Putamen (tissue), 1 donor: ENCODE measurements around the gene BCKDHB.
"Not testable (repeated sequence)": the region's sequence is repeated elsewhere in the genome, so short reads cannot be mapped to it uniquely, and the experiment has no call there.

Source experiments
- DNase-seq: peaks from one replicate; pipeline ENCODE4 v3.0.0-alpha.2; 2016; ENCODE audit warnings: low spot score

The BCKDHB gene

GRCh38 chr6:80106418-80107235, at the start of gene BCKDHB:
Gene BCKDHB, plus strand, starts transcription at chr6:80106671. Its CDS starts 23 bp downstream, at chr6:80106694.
- DNase-seq = peak; percentile 98

GRCh38 chr6:80060774-80061173, 45.7 kb upstream of the BCKDHB start:
- no peak for DNase-seq

GRCh38 chr6:80068146-80068545, 38.3 kb upstream of the BCKDHB start:
- DNase-seq = not testable (repeated sequence)

DNA sequence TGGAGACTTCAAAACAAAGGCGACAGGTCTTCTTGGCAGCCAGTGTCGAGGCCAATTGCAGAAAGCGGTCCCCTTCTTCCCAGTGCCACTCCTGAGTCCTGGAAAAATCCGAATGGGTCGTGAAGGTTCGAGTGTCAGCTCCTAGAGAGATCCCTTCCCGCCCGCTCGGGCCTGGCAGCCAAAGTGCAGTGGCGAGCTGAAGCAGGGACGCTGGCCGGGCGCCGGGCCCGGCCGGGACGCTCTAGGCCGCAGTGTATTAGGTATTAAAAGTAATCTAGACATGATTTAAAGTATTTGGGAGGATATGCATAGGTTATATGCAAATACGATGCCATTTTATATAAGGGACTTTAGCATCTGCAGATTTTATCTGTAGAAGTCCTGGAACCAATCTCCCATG, 36.0 kb upstream of the BCKDHB start:
- DNase-seq = not testable (repeated sequence)

DNA sequence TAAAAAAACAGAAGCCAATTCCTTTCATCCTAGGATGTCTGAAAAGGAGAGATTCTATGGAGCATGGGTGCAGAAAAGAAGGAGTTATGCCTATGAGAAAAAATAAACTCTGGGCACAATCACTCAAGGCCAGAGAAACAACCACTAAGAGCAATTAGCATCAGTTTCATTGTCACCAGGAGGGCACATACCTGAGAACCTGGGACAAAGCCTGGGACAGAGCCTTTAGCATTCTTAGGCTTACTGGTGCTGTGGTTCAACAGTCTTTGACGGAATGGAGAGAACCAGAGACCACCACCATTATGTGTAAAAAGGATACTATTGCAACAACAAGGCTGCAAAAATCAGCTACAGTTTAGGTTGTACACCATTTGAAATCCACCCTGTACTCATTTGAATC, 29.4 kb upstream of the BCKDHB start:
- DNase-seq = no peak

DNA sequence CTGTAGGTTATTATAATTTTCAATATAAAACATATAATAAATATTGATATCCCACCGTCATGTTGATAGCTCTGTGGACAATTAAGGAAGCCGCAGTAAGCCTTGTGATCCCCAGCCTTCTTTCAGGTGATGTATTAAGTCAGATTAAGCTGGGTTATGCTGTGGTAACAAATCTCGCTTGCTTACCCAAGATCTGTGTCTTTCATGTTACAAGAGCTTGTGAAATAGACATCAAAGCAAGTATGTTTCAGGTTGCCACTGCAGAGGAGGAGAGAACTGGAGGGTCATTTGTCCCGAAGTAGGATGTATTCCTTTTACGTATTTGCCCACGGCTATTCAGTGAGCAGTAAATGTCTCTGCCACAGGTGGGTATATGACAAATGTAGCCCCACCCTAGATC, 17.8 kb upstream of the BCKDHB start:
- no peak for DNase-seq

- DNase-seq = no peak
Measured at GRCh38 chr6:80091506-80091905, 15.0 kb upstream of the BCKDHB start.

- DNase-seq = no peak
Measured at GRCh38 chr6:80094017-80094416, 12.5 kb upstream of the BCKDHB start.

GRCh38 chr6:80095600-80095999, 10.9 kb upstream of the BCKDHB start:
- DNase-seq = no peak

- no peak for DNase-seq
Measured at GRCh38 chr6:80098392-80098791, 8.1 kb upstream of the BCKDHB start.

GRCh38 chr6:80104520-80104919, 2.0 kb upstream of the BCKDHB start:
- no peak for DNase-seq

DNA sequence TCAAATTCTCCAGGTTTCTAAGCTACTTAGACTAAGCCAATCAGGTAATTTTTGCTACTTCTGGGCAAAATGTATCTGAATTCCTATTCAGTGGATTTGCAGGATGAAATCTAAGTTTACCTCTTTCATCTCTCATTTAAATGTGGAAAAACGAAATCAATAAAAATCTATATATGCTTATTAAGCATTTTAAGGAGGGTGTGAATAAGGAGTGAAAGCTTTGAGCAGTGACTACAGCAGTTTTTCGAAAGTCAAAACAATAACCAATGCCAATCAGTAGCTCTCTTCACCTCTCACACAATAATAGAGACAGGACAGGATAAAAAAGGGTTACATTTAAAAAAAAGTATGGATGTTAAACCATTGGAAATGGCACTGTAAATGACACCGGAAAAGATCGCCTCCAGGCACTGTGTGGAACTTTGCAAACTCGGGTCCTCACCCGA, 476 bp upstream of the BCKDHB start:
- DNase-seq = no peak

- DNase-seq = not testable (repeated sequence)
Measured at GRCh38 chr6:80122576-80122975, 16.1 kb downstream of the BCKDHB start.

DNA sequence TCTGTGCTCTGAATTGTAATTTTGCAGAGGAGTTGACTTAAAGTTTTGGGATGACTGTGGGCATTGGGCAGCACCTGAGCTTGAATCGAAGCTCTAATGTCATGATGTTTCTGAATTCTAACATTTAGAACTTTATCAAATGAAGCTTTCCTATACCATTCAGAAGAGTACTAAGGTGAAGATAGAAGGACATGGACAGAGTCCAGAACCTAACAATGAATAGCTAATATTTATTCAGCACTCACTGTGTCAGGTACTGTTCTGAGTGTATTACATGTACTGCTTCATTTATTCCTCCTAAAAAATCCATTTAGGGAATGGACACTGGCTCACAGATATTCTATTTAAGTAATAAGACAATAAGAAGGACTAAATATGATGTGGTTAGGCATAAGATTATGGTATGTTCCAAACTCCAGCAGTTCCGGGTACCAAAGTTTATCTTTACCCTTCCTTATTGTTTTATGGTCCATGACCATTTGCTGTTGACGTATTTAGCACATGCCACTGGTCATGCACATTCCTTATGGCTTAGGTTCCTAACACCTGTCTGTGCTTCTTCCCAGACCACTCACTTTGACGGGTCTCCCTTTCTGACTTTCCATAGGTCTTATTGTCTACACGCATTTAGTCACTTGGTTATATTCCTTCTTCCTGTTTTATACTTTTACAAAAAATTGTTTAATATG, 20.3 kb downstream of the BCKDHB start:
- no peak for DNase-seq

GRCh38 chr6:80129485-80129884, 23.0 kb downstream of the BCKDHB start:
- no peak for DNase-seq

DNA sequence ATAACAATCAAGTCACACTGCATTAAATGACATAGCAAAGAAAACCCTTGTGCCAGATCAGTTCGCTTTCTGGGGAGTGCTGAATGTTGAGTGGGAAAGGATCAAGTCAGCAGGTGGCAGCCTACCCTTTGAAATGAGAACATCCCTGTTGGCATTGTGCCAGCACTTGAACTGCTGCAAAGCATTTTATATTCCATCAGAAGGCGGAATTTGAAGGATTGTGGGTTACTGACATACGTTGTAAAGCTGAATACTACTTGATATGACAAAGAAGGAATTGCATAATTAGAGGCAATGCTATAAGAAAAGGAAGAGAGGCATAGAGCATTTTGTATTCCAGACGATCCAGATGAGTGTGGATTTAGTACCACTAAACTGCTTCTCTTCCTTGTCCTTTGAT, 26.5 kb downstream of the BCKDHB start:
- DNase-seq = peak; percentile 84

DNA sequence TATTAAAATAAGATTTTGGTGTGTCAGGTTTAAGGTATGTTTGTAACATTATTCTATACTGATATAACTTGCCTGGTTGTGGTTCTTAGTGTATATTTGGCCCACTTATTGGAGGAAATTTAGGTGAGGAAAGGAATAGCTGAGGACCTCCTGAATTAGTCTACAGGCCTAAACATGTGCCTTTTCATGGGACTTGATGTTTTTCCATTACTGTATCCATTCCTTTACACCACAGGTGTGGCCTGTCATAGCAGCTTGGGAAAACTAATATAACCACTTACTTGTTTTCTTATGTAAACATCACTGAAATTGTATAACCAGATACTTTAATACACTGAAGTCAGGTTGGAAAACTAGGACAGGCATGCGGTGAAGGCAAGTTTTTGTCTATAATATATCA, 27.6 kb downstream of the BCKDHB start:
- DNase-seq = no peak

DNA sequence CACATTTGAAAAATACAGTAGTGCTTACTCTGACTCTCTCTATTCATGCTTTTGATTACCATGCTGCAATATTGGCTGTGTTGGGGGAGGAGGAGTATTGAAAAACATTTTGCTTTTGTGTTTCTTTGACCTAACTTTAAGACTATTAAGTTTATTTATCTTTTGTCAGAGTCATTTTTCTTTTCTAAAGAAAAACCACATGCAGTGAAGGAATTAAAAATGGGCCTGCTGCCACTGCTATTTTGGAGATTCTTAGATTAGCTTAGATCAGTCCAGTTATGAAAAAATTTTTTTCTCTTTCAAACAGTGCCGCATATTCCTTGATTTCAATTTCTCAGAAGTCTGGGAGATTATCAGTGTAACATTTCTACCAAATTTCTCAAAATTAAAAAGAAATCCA, 36.1 kb downstream of the BCKDHB start:
- no peak for DNase-seq

DNA sequence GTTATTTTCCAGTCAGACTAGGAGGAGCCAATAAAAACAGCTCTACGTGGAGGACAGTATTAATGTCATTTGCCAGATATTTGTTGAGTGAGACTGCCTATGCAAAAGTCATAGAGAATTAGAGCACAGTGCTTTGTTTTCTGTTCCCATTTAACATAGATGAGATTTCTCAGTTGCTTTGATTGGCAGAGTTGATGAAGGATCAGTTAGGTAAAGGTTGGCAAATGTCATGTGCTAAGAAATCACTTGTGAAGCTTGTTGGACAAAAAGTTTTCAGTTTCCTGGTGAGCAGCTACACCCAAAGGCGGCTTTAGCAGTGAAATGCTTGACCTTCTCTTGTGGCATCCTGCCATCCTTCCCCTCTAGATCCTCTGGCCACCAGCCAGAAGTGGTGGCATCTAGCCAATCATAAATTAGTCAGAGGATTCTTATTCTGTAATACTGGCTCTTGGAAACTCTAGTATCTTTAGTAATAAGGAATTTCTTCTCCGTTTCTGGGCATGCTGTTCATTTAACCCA, 37.0 kb downstream of the BCKDHB start:
- peak; percentile 33 for DNase-seq

DNA sequence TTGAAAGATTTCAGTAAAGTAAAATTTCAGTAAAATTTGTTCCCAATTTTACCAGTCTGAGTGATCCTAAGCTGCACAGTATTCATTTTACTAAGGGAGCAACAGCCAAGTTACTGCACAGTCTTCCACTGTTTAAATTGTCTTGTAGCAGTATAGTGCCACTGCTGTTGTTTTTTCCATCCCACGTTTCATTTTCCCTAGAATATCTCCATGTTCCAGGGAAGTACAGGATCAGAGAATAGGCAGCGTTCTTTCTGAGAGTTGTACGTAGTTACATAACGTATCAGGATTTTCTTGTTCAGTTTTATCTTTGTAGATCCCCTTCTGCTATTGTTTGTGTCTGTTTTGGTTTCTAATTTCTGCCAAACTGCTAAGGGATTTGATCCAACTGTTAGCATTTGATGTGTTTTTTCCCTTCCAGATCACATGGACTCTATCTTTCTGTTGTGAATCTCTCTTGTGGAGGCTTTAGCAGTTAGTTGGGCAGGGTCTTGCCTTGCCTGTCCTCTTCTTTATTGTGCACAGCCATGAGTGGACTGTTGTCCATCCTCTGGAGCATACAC, 38.4 kb downstream of the BCKDHB start:
- DNase-seq = no peak

GRCh38 chr6:80145509-80145908, 39.0 kb downstream of the BCKDHB start:
- no peak for DNase-seq

DNA sequence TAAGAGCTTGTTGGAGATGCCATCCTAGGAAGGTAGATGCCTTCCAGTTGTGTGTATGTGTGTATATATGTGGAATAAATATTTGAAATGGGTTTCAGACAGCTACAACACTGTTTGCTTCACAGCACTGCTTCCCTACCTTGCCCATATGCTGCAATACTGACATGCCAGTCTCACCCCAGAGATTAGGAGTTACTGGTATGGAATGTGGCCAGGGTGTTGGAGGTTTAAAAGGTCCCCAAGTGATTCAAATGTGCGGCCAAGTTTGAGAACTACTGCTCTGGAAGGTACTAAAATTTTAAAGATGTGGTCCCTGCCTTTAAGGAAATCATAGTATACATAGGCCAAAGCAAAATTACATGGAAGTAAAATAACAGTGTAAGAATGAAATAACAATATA, 39.5 kb downstream of the BCKDHB start:
- DNase-seq = no peak

- DNase-seq = no peak
Measured at GRCh38 chr6:80148220-80148619, 41.7 kb downstream of the BCKDHB start.
